NB4 (cell line): ENCODE measurements around the gene KIF1C.
A peak's percentile ranks its signal among the peaks of the same experiment; 100 is the strongest.

ENCODE experiments used
- MYC ChIP-seq: IDR thresholded peaks from 2 replicates; pipeline ENCODE4 v1.6.1; 2011; ENCODE audit warnings: low read depth, low read length
- POLR2A ChIP-seq: IDR thresholded peaks from 2 replicates; pipeline ENCODE4 v1.6.1; 2011; ENCODE audit warnings: mild to moderate bottlenecking; ENCODE audit not compliant: insufficient read length; ENCODE audit errors: extremely low read depth
- TF ChIP-seq, protein P1 (sequence below): IDR thresholded peaks from one replicate; pipeline ENCODE4 v1.5.1; 2012; ENCODE audit warnings: low read depth, low read length
- TF ChIP-seq, protein P2 (sequence below): IDR thresholded peaks from 2 replicates; pipeline ENCODE4 v1.6.1; 2011; ENCODE audit warnings: low read depth, low read length

DNA sequence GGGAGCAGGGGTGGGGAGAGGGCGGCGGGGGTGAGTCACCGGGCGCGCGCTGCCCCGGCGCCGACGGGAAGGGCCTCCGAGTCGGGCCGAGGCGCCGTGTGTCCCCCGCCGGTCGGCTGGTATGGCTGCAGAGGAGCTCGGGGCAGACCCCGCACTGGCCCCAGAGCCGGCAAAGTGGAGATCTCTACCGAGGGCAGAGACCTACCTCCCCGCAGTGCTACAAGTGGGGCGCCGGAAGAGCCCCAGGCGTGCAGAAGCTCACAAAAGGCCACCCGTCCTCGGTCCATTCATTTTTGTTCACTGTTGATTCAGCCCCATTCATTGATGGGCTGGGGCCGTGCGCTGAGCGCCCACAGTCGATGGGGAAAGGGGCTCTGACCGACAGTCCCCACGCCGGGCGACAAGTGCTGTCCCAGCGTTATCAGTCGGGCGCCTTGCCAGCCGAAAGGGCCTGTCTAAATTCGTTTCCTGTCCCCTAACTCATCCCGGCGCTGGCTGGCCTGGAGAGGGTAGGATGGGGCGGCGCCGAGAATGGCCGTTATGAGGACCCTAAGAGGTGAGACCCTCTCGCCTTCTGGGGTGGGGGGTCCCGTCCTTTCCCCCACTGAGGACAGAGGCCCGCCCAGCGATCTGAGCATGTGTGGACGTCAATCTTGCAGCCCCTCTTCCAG lies 47.5 kb upstream of the KIF1C start:
- TF ChIP-seq, protein P1, sequence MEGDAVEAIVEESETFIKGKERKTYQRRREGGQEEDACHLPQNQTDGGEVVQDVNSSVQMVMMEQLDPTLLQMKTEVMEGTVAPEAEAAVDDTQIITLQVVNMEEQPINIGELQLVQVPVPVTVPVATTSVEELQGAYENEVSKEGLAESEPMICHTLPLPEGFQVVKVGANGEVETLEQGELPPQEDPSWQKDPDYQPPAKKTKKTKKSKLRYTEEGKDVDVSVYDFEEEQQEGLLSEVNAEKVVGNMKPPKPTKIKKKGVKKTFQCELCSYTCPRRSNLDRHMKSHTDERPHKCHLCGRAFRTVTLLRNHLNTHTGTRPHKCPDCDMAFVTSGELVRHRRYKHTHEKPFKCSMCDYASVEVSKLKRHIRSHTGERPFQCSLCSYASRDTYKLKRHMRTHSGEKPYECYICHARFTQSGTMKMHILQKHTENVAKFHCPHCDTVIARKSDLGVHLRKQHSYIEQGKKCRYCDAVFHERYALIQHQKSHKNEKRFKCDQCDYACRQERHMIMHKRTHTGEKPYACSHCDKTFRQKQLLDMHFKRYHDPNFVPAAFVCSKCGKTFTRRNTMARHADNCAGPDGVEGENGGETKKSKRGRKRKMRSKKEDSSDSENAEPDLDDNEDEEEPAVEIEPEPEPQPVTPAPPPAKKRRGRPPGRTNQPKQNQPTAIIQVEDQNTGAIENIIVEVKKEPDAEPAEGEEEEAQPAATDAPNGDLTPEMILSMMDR: no peak
- TF ChIP-seq, protein P2, sequence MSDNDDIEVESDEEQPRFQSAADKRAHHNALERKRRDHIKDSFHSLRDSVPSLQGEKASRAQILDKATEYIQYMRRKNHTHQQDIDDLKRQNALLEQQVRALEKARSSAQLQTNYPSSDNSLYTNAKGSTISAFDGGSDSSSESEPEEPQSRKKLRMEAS: no peak
- TF ChIP-seq MYC (no peak; the same call in 1 of the 2 replicates), POLR2A (peak; percentile 17)
